Bone marrow (tissue), 2 donors: ENCODE measurements around the gene SLC41A3.
"Not testable (repeated sequence)": the region's sequence is repeated elsewhere in the genome, so short reads cannot be mapped to it uniquely, and the experiment has no call there.

Experiments
- DNase-seq, 2 donors: peaks; one replicate each; lab custom pipeline; 2025; lab: John Stamatoyannopoulos, UW

Gene SLC41A3

GRCh38 chr3:126053949-126054569, 29.9 kb downstream of the SLC41A3 start:
- DNase-seq, result no peak

- no peak for DNase-seq
These were observed 30.4 kb downstream of the SLC41A3 start for GRCh38 chr3:126053513-126053912.

- DNase-seq, result no peak
These were observed 31.5 kb downstream of the SLC41A3 start for GRCh38 chr3:126052196-126053058.

GRCh38 chr3:126051741-126052140, 32.2 kb downstream of the SLC41A3 start:
- DNase-seq, result no peak

- DNase-seq, result no peak
These were observed 32.7 kb downstream of the SLC41A3 start for GRCh38 chr3:126051234-126051633.

- DNase-seq, result no peak
These were observed 33.3 kb downstream of the SLC41A3 start for GRCh38 chr3:126050626-126051025.

- DNase-seq, result no peak
These were observed 33.9 kb downstream of the SLC41A3 start for GRCh38 chr3:126050050-126050392.

GRCh38 chr3:126049289-126050049, 34.5 kb downstream of the SLC41A3 start:
- DNase-seq, result no peak

GRCh38 chr3:126040386-126040785, 43.5 kb downstream of the SLC41A3 start:
- no peak for DNase-seq

GRCh38 chr3:126039870-126040269, 44.1 kb downstream of the SLC41A3 start:
- no peak for DNase-seq

- not testable (repeated sequence) for DNase-seq
These were observed 45.1 kb downstream of the SLC41A3 start for GRCh38 chr3:126038791-126039190.

- DNase-seq, result no peak
These were observed 47.8 kb downstream of the SLC41A3 start for GRCh38 chr3:126036056-126036549.

GRCh38 chr3:126035362-126036050, 48.4 kb downstream of the SLC41A3 start:
- no peak for DNase-seq

- DNase-seq, result no peak
These were observed 49.2 kb downstream of the SLC41A3 start for GRCh38 chr3:126034481-126035361.

GRCh38 chr3:126033765-126034164, 50.2 kb downstream of the SLC41A3 start:
- no peak for DNase-seq

- no peak for DNase-seq
These were observed 50.7 kb downstream of the SLC41A3 start for GRCh38 chr3:126033051-126033745.

GRCh38 chr3:126031981-126032471, 51.9 kb downstream of the SLC41A3 start:
- no peak for DNase-seq

- DNase-seq, result no peak
These were observed 53.5 kb downstream of the SLC41A3 start for GRCh38 chr3:126030455-126030854.

- DNase-seq, result no peak
These were observed 54.7 kb downstream of the SLC41A3 start for GRCh38 chr3:126029241-126029640.

- DNase-seq, result no peak
These were observed 55.8 kb downstream of the SLC41A3 start for GRCh38 chr3:126028096-126028495.
